Activated CD4-positive, alpha-beta T cell treated with anti-CD3 and anti-CD28 coated beads for 48 hours (primary cell): ENCODE measurements around the gene ALS2.
"Not testable (repeated sequence)": the region's sequence is repeated elsewhere in the genome, so short reads cannot be mapped to it uniquely, and the experiment has no call there.

Experiments
- DNase-seq: peaks from one replicate; pipeline ENCODE4 v3.0.0-alpha.2; 2020

ALS2 gene

DNA sequence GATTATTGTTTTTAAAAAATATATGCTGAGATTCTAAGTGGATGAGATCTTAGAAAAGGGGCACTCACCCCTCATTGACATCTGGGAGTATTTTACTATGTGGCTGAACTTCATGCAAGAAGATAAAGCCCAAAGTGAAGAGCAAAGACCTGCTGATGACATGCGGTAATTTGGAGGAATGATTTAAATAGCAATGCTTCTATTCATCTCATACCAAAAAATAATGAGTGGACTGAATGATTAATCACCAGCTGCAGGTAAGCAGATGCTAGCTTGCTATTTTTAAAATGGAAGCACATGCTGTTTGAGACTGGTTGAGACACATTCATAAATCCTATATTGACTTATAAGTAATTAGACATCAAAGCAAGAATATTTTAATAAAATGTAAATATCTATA, 12.9 kb upstream of the ALS2 start:
- no peak for DNase-seq

DNA sequence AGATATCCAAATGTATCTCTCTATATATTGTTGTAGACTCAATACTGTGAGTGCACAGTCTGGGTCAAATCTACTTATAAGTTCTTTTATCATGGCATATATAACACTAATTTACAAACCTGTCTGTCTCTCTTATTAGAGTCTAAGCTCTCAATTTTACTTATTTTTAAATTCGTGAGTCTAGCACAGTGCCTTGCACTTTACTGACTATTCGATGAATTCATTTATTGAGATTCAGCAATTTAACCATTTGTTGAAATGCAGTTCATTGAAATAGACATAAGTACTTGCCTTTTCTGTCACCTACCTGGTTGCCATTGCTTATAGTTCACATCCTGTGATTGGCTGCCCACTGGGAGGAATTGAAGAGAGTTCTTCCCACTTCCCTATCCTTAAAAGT, 10.3 kb upstream of the ALS2 start:
- no peak for DNase-seq

DNA sequence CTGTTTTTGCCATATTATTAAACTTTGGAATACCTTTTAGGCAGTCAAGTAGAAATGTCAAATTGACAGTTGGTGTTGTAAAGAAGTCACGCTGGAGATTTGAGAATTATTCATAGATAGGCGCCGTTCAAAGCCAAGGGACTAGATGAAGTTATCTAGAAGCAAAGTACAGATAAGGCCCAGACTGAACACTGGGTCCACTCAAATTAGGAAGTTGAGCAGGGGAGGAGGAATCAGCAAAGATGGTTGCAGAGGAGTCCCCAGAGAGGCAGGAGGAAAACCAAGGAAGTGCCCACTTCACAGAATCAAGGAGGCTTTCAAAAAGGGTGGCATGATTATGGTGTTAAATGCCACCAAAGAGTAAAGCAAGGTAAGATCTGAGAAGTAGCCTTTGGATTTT, 9.6 kb upstream of the ALS2 start:
- DNase-seq = no peak

DNA sequence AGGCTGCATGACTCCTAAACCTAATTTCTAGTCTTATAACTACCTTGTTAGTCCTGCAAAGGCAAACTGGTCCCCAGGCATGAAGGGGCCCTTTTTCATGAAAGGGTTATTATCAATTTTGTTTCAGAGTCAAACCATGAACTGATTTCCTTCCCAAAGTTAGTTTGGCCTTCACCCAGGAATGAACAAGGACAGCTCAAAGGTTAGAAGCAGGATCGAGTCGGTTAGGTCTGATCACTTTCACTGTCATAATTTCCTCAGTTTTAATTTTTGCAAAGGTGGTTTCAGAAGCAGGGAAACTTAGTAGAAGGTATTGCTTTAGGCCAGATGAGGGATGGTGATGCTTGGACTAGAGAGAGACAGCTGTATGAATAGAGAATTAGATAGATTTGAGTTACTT, 8.7 kb upstream of the ALS2 start:
- DNase-seq = no peak

DNA sequence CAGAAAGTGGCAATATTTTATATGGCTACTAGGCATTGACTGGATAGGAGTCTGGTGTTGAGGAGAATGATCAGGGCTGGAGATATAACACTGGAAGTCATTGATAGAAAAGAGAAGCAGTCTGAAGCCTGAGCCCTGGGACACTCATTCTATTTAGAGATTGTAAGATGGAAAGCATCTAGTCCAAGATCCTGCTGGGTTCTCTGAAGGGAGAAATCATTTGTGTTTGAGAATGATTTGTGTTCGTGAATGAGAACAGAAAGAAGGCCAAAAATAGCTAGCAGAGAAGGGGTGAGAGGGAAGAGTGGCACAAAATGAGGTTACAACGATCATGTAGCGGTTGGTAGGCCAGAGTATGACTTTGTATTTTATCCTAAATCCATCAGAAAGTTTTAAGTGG, 7.6 kb upstream of the ALS2 start:
- DNase-seq = no peak

DNA sequence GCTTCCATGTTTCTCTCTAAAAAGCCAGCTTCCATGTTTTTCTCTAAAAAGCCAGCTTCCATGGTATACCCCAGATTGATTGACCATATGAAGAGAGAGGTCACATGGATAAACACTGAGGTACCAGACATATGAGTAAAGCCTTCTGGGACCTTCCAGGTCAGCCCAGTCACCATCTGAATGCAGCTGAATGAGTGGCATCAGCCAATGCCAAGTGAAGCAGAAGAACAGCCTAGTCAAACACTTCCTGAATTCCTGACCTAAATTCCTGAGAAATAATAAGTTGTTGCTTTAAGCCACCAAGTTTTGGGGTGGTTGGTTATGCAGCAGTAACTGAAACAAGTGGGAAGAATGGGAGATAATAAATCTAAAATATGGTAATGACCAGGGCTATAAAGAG, 5.7 kb upstream of the ALS2 start:
- DNase-seq = no peak

DNA sequence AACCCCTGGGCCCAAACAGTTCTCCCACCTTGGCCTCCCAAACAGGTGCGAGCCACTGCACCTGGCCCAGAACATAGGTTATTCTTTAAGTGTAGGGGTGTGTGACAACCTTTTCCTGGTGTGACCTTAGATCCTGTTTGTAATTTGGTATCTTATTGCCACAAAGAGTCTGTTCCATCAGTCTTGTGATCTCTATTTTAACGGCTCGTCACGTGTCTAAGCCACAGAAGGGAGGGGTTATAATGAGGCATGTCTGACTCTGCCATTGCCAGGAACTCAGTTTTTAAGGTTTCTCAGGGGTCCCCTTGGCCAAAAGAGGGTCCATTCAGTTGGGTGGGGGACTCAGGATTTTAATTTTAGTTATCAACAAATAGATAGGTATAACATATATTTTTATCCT, 4.4 kb upstream of the ALS2 start:
- DNase-seq = no peak

DNA sequence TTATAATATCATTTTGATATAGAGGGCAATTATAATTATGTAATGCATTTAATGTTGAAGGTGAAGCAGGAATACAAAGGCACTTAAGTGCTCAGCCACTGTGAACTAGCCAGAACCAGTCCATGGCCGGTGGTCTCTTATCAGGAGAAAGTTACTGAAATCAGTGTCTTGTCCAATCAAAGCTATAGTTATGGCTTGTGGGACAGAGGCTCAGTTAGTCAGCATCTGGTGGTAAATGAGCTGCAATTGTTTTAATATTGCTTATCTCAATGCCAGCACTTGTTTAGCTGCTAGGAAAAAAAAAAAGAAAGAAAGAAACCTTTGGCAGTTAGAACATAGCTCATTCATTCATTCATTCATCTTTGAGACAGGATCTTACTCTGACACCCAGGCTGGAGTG, 3.8 kb upstream of the ALS2 start:
- DNase-seq = no peak

DNA sequence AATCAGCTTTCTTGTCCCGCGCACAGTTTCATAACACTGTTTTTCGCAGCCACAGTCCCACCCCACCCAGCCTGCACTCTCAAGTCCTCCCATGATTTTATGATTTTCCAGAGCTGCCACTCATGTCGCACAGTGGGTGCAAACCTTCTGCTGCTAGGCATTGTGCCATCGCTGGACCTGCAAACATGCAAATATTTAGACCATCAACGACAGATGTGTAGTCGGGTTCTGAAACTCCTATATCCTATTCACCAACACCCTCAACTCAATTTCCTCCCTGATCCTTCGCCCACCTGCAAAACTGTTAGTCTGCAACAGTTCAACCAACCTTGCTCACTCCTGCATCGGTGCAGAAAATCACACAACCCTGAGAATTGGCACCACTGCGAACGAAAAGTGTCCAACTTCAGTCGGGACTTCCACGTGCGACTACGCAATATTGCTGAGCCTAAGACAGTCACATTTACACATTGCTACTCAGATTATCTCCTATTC, 871 bp upstream of the ALS2 start:
- DNase-seq = peak; percentile 31

DNA sequence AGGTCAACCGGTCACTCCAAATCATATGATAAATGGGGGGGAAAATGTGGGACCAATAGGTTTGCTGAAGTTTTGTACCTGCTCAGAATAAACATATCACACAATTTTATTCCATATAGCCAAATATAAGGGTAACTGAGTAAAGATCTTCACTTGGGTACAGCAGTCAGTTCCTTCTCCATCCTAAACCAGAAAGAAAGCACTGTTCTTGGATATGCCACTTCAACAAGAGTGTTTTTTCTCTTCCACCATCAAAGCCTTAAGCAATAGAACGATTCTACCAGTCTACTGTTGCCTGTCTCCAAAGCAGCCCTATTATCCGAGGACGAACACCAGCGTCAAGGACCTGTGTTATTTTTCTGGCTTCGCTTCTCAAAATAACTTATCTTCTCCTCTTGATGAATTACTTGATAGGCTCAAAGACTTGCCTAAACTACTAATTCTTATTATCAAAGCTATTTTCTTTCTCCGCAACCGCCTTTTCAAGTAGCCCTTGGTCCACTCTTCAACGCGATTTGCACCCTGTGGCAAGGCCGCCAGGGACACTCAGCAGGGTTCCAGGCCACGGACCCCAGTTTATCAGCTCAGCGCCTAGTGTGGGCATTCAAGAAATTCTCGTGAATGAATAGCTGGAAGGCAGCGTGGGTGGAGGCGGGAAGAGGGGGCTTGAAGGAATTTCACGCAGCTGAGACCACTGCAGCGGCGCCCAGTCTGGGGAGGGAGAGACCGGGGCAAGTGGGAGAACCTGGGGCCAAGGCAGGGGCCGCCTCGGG, 646 bp downstream of the ALS2 start:
- DNase-seq = no peak

DNA sequence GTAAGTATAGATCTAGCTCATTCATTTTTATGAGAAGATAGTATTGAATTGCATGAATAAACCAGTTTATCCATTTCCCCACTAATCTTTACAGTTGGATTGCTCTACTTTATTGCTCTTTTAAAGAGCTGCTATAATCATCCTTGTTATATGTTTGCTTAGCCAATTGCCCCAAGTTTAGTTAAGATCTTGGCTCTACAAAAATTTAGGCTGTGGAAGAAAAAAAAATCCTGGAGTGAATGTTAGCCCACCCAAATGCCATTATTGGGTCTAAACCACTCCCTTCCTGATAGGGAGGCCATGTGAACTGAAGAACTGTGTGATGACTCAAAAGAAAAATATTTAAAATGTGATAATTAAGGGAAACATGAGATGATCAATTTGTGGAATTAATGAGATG, 2.9 kb downstream of the ALS2 start:
- DNase-seq = no peak

DNA sequence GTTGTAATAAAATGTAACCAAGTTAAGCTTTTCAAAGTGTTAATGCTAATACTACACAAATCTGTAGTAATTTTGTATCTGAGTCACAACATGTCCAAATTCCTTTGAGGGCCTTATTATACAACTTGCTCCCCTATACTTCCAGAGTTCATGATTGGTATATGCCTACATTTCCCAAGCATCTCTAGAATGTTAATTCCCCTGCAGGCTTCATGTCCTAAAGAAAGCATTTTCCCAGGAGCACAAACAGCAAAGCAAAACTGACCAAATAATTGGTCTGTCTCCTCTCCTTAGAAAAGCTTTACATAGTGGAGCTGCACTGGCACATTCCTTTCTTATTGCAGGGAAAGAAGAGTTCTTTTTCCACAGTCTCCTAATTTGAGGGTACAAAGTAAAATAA, 3.7 kb downstream of the ALS2 start:
- DNase-seq = no peak

DNA sequence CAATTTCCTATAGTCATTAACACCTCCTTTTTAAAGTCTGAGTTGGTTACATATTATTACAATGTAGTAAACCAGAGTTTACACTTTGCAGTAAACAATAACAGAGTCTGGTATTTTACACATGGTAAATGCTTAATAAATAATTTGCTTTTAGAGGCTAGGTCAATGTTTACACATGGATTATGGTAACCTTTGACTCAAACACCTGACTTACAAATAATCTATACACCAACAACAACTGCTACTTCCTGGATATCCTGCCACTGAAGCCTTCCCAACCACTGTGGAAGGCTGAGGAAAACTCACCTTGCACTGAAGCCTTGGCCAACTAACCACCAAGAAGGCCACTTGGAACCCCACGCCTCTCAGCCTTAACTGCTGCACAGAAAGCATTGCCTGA, 5.4 kb downstream of the ALS2 start:
- DNase-seq = no peak

DNA sequence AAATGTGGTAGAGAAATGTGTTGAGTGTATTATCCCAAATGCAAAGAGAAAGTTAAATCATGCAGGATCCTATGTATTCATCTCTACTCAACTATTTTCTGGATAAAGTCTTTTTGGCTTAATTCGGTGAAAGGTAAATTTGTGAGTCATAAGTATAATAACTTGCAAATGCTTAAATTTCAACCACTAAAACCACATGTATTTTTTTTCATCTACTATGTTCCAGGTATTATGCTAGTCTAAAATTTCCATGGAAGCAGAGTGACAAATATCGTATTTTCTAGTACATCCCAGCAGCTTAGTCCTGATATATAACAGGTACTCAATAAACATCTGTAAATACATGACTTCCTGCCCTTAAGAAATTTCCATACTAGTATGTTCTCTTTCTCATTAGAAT, 6.2 kb downstream of the ALS2 start:
- DNase-seq = no peak

DNA sequence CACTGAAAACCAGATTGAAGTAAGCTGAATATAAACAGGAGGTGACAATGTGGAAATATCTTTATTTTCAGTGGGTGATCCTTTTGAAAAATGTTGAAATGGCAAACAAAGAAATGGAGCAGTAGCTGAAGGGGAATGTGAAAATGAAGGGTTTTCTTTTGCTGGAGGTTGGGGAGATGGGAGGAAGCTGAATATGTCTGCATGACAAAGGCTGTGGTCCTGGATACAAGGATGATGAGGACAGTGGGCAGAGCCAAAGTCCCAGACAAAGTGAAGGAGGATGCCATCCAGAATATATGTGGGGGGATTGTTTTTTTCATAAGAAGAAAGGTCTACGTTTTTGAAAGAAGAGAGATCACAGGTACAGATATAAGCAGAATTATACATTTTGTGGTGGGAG, 6.7 kb downstream of the ALS2 start:
- no peak for DNase-seq

DNA sequence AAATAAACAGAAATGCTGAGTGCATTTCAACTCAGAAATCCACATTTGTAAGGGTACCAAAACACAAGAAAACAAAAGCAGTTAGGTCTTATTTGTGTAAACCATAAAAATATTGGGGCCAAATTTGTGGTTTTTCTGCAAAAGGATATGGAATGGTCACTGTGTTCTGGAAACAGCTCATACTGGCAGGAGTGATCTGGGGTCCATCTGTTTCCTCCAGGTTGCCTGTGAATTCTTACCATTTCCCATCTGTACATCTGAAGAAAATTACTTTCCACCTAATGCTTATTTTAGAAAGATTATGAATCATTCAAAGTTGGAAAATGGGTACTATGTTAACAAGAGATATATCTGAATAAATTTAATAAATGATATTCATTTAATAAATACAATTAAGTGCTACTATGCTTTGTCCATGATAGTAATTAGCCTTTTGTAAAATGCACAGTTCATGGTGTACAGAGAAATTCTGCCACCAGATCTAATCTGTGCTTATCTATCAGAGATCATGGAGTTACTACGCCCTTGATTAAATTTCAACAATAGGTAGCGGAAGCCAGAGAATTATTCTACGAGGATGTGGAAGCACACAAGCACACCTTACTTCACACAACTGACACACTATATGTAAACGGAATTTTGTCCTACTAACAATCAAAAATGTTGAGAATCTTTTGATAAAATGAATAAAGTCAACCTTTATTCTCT, 10.9 kb downstream of the ALS2 start:
- no peak for DNase-seq

DNA sequence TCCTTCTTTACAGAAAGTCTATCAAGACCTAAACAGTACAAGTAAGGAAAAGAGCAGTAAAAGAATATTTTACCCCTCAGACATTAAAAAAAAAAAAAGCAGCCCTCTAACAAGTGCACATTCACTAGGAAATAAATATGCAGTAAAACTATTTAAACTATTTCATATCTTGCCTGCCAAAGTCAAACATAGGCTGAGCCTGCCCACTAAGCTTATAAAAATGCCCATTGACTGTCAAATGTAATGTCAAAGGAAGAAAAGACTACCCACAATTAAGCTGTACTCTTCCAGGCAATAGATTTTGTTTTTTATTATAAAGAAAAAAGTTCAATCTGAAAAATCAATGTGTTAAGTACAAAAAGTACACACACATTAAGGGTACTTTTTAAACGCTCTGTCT, 11.8 kb downstream of the ALS2 start:
- no peak for DNase-seq

DNA sequence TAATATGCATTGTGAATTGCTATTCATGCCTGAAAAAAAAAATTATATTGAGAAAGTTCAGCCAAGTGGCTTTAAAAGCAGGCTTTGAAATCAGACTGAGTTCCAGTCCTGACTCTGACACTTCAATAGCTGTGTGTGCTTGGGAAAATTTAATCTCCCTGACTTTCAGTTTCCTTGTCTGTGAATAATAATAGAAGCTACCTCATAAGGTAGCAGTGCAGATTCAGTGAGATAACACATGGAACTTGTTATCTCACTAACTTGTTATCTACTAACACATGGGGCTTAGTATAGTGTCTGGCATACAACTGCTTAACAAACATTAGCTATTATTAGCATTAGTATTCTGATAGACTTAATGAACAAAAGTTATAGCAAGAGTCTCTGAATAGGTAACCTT, 14.9 kb downstream of the ALS2 start:
- no peak for DNase-seq

DNA sequence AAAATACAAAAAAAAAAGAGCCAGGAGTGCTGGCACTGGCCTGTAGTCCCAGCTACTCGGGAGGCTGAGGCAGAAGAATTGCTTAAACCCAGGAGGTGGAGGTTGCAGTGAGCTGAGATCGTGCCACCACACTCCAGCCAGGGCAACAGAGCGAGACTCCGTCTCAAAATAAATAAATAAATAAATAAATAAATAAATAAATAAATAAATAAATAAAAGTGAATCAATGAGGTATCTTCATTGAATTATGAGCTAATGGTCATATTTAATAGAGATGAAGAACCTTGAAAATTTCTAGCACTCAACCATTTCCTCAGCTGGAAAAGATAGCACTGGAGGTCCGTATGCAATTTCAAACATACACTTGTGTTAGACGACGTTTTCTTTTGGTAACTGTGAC, 16.3 kb downstream of the ALS2 start:
- not testable (repeated sequence) for DNase-seq

DNA sequence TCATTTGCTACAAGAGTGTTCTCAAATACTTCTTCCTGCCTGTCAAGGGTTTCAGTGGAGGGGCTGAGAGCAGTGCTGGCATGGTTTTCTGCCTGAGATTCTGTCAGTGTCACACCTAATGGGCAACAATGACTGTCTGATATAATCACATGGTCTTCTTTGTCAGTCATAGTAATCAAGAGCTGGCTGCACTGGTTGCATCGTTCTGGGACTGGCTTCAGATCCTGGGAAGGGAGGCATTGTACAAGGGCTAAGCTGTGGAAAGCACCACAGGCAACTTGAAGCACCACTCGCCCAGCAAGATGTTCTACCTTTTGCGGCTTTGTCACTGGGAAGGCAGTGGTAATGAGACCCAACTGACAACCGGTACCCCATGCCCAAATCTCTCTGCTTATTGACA, 19.6 kb downstream of the ALS2 start:
- no peak for DNase-seq

DNA sequence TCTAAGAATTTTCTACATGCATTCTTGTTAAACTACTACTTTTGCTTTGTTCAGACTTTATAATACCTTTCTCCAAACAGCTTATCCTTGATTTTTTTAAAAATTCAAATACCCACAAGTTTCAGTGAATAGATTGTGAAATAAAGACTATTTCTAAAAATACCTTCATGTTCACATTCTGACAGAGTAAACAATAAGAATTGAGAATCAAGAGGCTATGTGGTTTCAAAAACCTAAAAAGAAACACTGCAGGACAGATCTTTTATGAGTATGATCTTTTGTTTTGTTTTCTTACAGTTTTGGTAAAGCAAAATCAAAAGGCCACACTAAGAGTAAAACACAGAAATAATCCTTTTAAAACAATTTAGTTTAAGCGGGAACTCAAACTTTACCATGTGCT, 21.2 kb downstream of the ALS2 start:
- no peak for DNase-seq

DNA sequence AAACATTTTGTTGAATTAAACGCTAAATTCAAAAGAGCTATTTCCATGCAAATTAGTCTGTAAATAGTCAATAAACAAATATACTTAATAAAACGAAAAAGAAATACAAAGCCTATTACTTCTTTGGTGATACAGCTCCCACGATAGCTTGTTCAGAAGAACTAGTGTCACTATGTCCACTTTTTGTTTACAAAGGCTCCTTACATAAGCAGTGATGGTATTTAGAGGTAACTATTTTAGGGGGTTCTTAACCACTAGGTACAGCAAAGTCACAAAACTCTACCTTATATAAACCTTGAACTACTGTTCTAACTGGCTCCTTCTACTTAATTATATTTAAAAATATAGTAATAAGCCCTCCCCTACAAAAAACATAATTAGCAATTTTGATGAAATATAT, 21.9 kb downstream of the ALS2 start:
- DNase-seq = no peak

DNA sequence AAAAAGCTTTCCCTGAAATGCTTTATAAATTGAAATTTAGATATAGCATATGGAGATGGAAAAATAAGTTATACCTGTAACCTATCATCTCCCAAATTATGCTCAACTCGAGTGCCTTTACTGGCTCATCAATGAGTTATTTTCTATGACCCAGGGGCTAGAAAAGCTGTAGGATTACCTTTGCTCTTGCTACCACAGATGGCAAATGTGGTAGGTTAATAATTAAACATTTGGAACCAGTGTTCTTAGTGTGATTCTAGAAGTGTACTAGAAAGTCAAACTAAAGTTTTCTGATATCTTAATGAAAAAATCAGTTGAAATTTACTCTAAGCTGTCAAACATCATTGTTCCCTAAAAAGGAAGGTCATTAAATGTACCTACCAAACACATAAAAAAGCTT, 22.5 kb downstream of the ALS2 start:
- DNase-seq = no peak

DNA sequence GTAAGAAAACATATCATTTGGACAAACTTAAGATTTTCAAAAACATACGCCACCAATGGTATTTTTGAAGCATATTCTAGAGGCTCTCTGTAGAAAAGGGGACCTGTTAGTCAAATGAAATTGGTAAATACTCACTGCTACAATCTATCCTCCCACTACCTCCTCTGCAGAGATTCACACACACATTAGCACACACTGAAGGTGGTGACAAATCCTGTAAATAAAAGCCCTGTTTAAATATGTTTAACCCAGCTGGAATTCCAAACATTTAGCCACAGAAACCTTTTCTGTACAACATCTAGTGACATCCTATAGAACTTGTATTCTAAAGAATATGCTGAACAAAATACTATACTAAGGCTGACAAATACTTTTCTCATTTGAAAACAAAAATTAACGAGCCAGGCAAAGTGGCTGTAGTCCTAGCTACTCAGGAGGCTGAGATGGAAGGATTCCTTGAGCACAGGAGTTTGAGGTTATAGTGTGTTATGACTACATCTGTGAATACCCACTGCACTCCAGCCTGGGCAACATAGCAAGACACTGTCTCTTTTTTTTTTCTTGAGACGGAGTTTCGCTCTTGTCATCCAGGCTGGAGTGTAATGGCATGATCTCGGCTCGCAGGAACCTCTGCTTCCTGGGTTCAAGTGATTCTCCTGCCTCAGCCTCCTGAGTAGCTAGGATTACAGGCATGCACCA, 25.9 kb downstream of the ALS2 start:
- no peak for DNase-seq
